IPS-20b (cell line): ENCODE measurements around the gene GATAD2A.
A peak's percentile ranks its signal among the peaks of the same experiment; 100 is the strongest.

Source experiments
- H3K27ac ChIP-seq: one replicate; pipeline ENCODE4 v1.5.1; 2013; ENCODE audit warnings: low read length
- H3K27me3 ChIP-seq: 2 replicates; pipeline ENCODE4 v1.6.1; 2013; ENCODE audit warnings: mild to moderate bottlenecking, low read length, inconsistent platforms; ENCODE audit not compliant: insufficient read depth
- H3K36me3 ChIP-seq: 2 replicates; pipeline ENCODE4 v1.6.1; 2013; ENCODE audit warnings: low read depth, mild to moderate bottlenecking, inconsistent platforms, low read length, moderate library complexity; ENCODE audit not compliant: insufficient read depth
- H3K4me1 ChIP-seq: 2 replicates; pipeline ENCODE4 v1.6.1; 2013; ENCODE audit warnings: mild to moderate bottlenecking, control low read depth, inconsistent platforms, low read length, moderate library complexity; ENCODE audit not compliant: insufficient read depth
- H3K4me3 ChIP-seq: 2 replicates; pipeline ENCODE4 v1.5.1; 2013; ENCODE audit warnings: mild to moderate bottlenecking, low read length, inconsistent platforms
- H3K9ac ChIP-seq: 2 replicates; pipeline ENCODE4 v1.6.1; 2013; ENCODE audit warnings: low read depth, mild to moderate bottlenecking, inconsistent platforms, low read length, moderate library complexity
- H3K9me3 ChIP-seq: 2 replicates; pipeline ENCODE4 v1.6.1; 2013; ENCODE audit warnings: mild to moderate bottlenecking, low read depth, low read length, inconsistent platforms; ENCODE audit not compliant: insufficient read depth

GATAD2A gene

GRCh38 chr19:19482809-19483596 is 77.5 kb downstream of the GATAD2A start:
- H3K36me3 ChIP-seq = peaks cover 21% of the 10 kb centered on the region
- H3K9ac ChIP-seq = no peak overlapping the region

GRCh38 chr19:19485161-19485997 is 79.9 kb downstream of the GATAD2A start:
- Histone ChIP-seq H3K36me3 (peaks cover 18% of the 10 kb centered on the region; the same call in 1 of the 2 replicates), H3K9me3 (no peaks in the 10 kb centered on the region), H3K27me3 (no peaks in the 10 kb centered on the region), H3K27ac (no peak overlapping the region), H3K4me3 (no peak overlapping the region), H3K9ac (no peak overlapping the region), H3K4me1 (peaks cover 25% of the 10 kb centered on the region)

More at GRCh38 chr19:19482809-19483596, 77.5 kb downstream of the GATAD2A start:
- H3K27me3 ChIP-seq = no peaks in the 10 kb centered on the region
- H3K27ac ChIP-seq = no peak overlapping the region
- peaks cover 5% of the 10 kb centered on the region for H3K4me1 ChIP-seq
- H3K9me3 ChIP-seq = no peaks in the 10 kb centered on the region
- no peak overlapping the region for H3K4me3 ChIP-seq

GRCh38 chr19:19485998-19486290 is 80.5 kb downstream of the GATAD2A start:
- Histone ChIP-seq H3K9ac (no peak overlapping the region), H3K9me3 (no peaks in the 10 kb centered on the region), H3K4me1 (peaks cover 25% of the 10 kb centered on the region), H3K4me3 (no peak overlapping the region), H3K36me3 (peaks cover 16% of the 10 kb centered on the region), H3K27ac (no peak overlapping the region), H3K27me3 (no peaks in the 10 kb centered on the region)

- Histone ChIP-seq H3K27ac (no peak overlapping the region), H3K36me3 (peaks cover 16% of the 10 kb centered on the region), H3K4me3 (no peak overlapping the region), H3K9ac (no peak overlapping the region), H3K9me3 (no peaks in the 10 kb centered on the region), H3K27me3 (no peaks in the 10 kb centered on the region), H3K4me1 (peaks cover 25% of the 10 kb centered on the region)
Measured at GRCh38 chr19:19486343-19487076, 81.0 kb downstream of the GATAD2A start.

- no peaks in the 10 kb centered on the region for H3K27me3 ChIP-seq
- no peak overlapping the region for H3K4me3 ChIP-seq
- H3K9me3 ChIP-seq = no peaks in the 10 kb centered on the region
- H3K4me1 ChIP-seq = peaks cover 25% of the 10 kb centered on the region
- H3K36me3 ChIP-seq = peaks cover 19% of the 10 kb centered on the region
- H3K27ac ChIP-seq = no peak overlapping the region
- peak overlapping the region; percentile 79; the same call in 1 of the 2 replicates for H3K9ac ChIP-seq
Measured at GRCh38 chr19:19487077-19487949, 81.8 kb downstream of the GATAD2A start.

- H3K4me3 ChIP-seq = peak overlapping the region; percentile 14; the same call in 1 of the 2 replicates
- no peaks in the 10 kb centered on the region for H3K9me3 ChIP-seq
- H3K27me3 ChIP-seq = no peaks in the 10 kb centered on the region
- H3K36me3 ChIP-seq = peaks cover 24% of the 10 kb centered on the region
- peak overlapping the region; percentile 79 for H3K9ac ChIP-seq
- peak overlapping the region; percentile 86 for H3K27ac ChIP-seq
- peaks cover 25% of the 10 kb centered on the region for H3K4me1 ChIP-seq
Measured at GRCh38 chr19:19487950-19488874, 82.7 kb downstream of the GATAD2A start.

GRCh38 chr19:19488875-19489690 is 83.6 kb downstream of the GATAD2A start:
- peak overlapping the region; percentile 86 for H3K27ac ChIP-seq
- H3K4me3 ChIP-seq = peak overlapping the region; percentile 14; the same call in 1 of the 2 replicates
- no peaks in the 10 kb centered on the region for H3K27me3 ChIP-seq
- H3K36me3 ChIP-seq = peaks cover 30% of the 10 kb centered on the region
- H3K4me1 ChIP-seq = peaks cover 25% of the 10 kb centered on the region
- H3K9me3 ChIP-seq = no peaks in the 10 kb centered on the region
- H3K9ac ChIP-seq = peak overlapping the region; percentile 79

- Histone ChIP-seq H3K27ac (peak overlapping the region; percentile 4), H3K9me3 (no peaks in the 10 kb centered on the region), H3K4me1 (peaks cover 25% of the 10 kb centered on the region), H3K9ac (peak overlapping the region; percentile 56; the same call in 1 of the 2 replicates), H3K27me3 (no peaks in the 10 kb centered on the region), H3K4me3 (no peak overlapping the region), H3K36me3 (peaks cover 37% of the 10 kb centered on the region)
Measured at GRCh38 chr19:19489804-19490204, 84.3 kb downstream of the GATAD2A start.

- Histone ChIP-seq H3K9me3 (no peaks in the 10 kb centered on the region), H3K27ac (peak overlapping the region; percentile 4), H3K4me3 (no peak overlapping the region), H3K27me3 (no peaks in the 10 kb centered on the region), H3K4me1 (peaks cover 25% of the 10 kb centered on the region), H3K9ac (peak overlapping the region; percentile 56; the same call in 1 of the 2 replicates), H3K36me3 (peaks cover 41% of the 10 kb centered on the region)
Measured at GRCh38 chr19:19490214-19490968, 84.9 kb downstream of the GATAD2A start.
